Measurements from ENCODE around the gene CPHXL2.

- TF ChIP-seq CTCF (IDR thresholded peaks at IDR 0.05) (no peak), POLR2A (IDR thresholded peaks at IDR 0.05) (no peak)
These were observed 29.7 kb downstream of the CPHXL2 start for GRCh38 chr16:75647112-75647491.
